K562 (cell line): Measurements from ENCODE around the gene HSD17B1. TPM values are rescaled to one million over a fixed set of nuclear protein-coding genes. Genes with fewer than 3 reads are reported as not detected.

Source experiments
- ATAC-seq: fragments of 200-7000 bp; cut with Tn5 transposase; 3 replicates; pipeline ENCODE4 v1.9.1; 2020; ENCODE audit warnings: moderate library complexity
- BruUV-seq: library from RNA; stranded (reverse); fragments of 400-500 nt; replicated peaks from 2 replicates; lab custom pipeline; 2021; lab: Mats Ljungman, UMichigan
- CTCF ChIA-PET: fragments of 300-600 bp; formaldehyde crosslinking; extraction: SDS; loops from one replicate; lab custom pipeline; 2021; ENCODE audit warnings: low intra/inter-chr PET ratio; lab: Yijun Ruan, JAX
- POLR2A ChIA-PET: fragments of 300-600, 350-650 bp; sonication (Branson Sonifier 250); formaldehyde crosslinking; extraction: SDS; loops from one replicate; lab custom pipeline; 2021; ENCODE audit warnings: antibody characterized with exemption, inconsistent platforms; lab: Yijun Ruan, JAX
- DNase-seq, 4 experiments: peaks; one replicate each; pipeline versions ENCODE4 v3.0.0 to v3.0.0-alpha.2; 2011 to 2018; ENCODE audit warnings: low spot score in 3 of 4, mixed read lengths in 3 of 4; ENCODE audit errors: extremely low read depth in 1 of 4
- FAIRE-seq: peaks from 2 replicates; lab custom pipeline; 2011; peaks lifted over from hg19 to GRCh38; lab: Jason Lieb, UNC
- H2AFZ ChIP-seq: 2 replicates; pipeline ENCODE4 v1.6.0; 2011; ENCODE audit warnings: low read depth, low read length, control low read depth, inconsistent platforms
- H3K27ac ChIP-seq: fragments of 200-600 bp; 3 replicates; pipeline ENCODE4 v1.8.0; 2011; ENCODE audit warnings: low read depth, mild to moderate bottlenecking, control low read depth, inconsistent platforms, low read length, moderate library complexity, mixed read lengths; ENCODE audit errors: extremely low read depth
- H3K27me3 ChIP-seq, 2 experiments: fragments of 300-600 bp in 1 of 2; 2 replicates in 1 of 2; 3 replicates in 1 of 2; pipeline versions ENCODE4 v1.6.0 to v1.8.0; 2011; ENCODE audit warnings: inconsistent platforms in 2 of 2, low read length in 2 of 2, mild to moderate bottlenecking in 1 of 2, mixed read lengths in 1 of 2, moderate library complexity in 1 of 2; ENCODE audit not compliant: control insufficient read depth in 2 of 2, insufficient read depth in 2 of 2
- H3K36me3 ChIP-seq: fragments of 300-600 bp; 3 replicates; pipeline ENCODE4 v1.8.0; 2011; ENCODE audit warnings: mild to moderate bottlenecking, low read length, inconsistent platforms; ENCODE audit not compliant: control insufficient read depth, insufficient read depth
- H3K4me1 ChIP-seq, 2 experiments: fragments of 200-600 bp in 1 of 2; replicated peaks in 1 of 2; 2 replicates in 1 of 2; 3 replicates in 1 of 2; pipeline versions ENCODE4 v1.5.1 to v1.8.0; 2011; ENCODE audit warnings: inconsistent platforms in 2 of 2, low read length in 2 of 2, mild to moderate bottlenecking in 1 of 2, mixed read lengths in 1 of 2, moderate library complexity in 1 of 2; ENCODE audit not compliant: control insufficient read depth in 2 of 2, insufficient read depth in 2 of 2
- H3K4me2 ChIP-seq: 2 replicates; pipeline ENCODE4 v1.6.1; 2011; ENCODE audit warnings: low read length, control low read depth, inconsistent platforms, mixed read lengths; ENCODE audit not compliant: insufficient read depth
- H3K4me3 ChIP-seq: fragments of 200-600 bp; sonication (generic), shearing (Covaris generic); 2 replicates; pipeline ENCODE4 v1.5.1; 2016; ENCODE audit warnings: control low read depth, inconsistent platforms
- H3K79me2 ChIP-seq: fragments of 200-600 bp; 3 replicates; pipeline ENCODE4 v1.8.0; 2011; ENCODE audit warnings: low read length, inconsistent platforms; ENCODE audit not compliant: control insufficient read depth, insufficient read depth
- H3K9ac ChIP-seq, 2 experiments: 2 replicates each; pipeline versions ENCODE4 v1.6.0 to v1.6.1; 2011; ENCODE audit warnings: low read depth in 2 of 2, low read length in 2 of 2, control low read depth in 1 of 2, inconsistent platforms in 1 of 2, mild to moderate bottlenecking in 1 of 2, mixed read lengths in 1 of 2; ENCODE audit not compliant: insufficient read depth in 1 of 2
- H3K9me1 ChIP-seq: one replicate; pipeline ENCODE4 v1.6.0; 2011; ENCODE audit warnings: inconsistent platforms, mild to moderate bottlenecking, low read length, moderate library complexity; ENCODE audit not compliant: control insufficient read depth, insufficient read depth
- H3K9me3 ChIP-seq: replicated peaks from 2 replicates; pipeline ENCODE4 v1.5.1; 2011; ENCODE audit warnings: low read depth, low read length, inconsistent platforms; ENCODE audit not compliant: control insufficient read depth, insufficient read depth
- H4K20me1 ChIP-seq: replicated peaks from 2 replicates; pipeline ENCODE4 v1.6.1; 2011; ENCODE audit warnings: low read length, inconsistent platforms, mixed read lengths; ENCODE audit not compliant: control insufficient read depth, insufficient read depth
- CXXC5 ChIP-seq: fragments of 250-450 bp; sonication (Bioruptor Pico); IDR thresholded peaks from 2 replicates; pipeline ENCODE4 v1.8.0; 2022; ENCODE audit warnings: inconsistent platforms, mild to moderate bottlenecking, moderate library complexity
- EP300 ChIP-seq: IDR thresholded peaks from 2 replicates; pipeline ENCODE4 v1.6.1; 2012; ENCODE audit warnings: low read length, improper control_type of control experiment
- MTA1 ChIP-seq: fragments of 450-650 bp; IDR thresholded peaks from 2 replicates; pipeline ENCODE4 v1.6.1; 2017; ENCODE audit warnings: borderline replicate concordance
- PBX2 ChIP-seq, 2 experiments: IDR thresholded peaks in 1 of 2; conservative IDR thresholded peaks in 1 of 2; 2 replicates each; pipeline ENCODE4 v1.6.1; 2016; ENCODE audit warnings: low read depth in 2 of 2, mild to moderate bottlenecking in 1 of 2, missing compliant biosample characterization in 1 of 2, missing genetic modification characterization in 1 of 2, moderate library complexity in 1 of 2
- PHTF2 ChIP-seq: fragments of 250-450 bp; sonication (Bioruptor Pico); IDR thresholded peaks from 2 replicates; pipeline ENCODE4 v1.5.0; 2021; ENCODE audit warnings: mild to moderate bottlenecking
- PKNOX1 ChIP-seq: fragments of 450-650 bp; IDR thresholded peaks from 2 replicates; pipeline ENCODE4 v1.6.1; 2016
- PML ChIP-seq: IDR thresholded peaks from 2 replicates; pipeline ENCODE4 v1.6.1; 2012; ENCODE audit warnings: low read length, inconsistent platforms
- SFPQ ChIP-seq: fragments of 200-400 bp; formaldehyde crosslinking; IDR thresholded peaks from 2 replicates; pipeline ENCODE4 v1.6.1; 2017; ENCODE audit warnings: mild to moderate bottlenecking, low read depth, low read length, moderate library complexity
- THRB ChIP-seq: fragments of 450-650 bp; formaldehyde crosslinking; conservative IDR thresholded peaks from 2 replicates; pipeline ENCODE4 v1.4.0; 2022; ENCODE audit warnings: mild to moderate bottlenecking, missing genetic modification characterization
- ZNF23 ChIP-seq: fragments of 250-450 bp; sonication (Bioruptor Pico); IDR thresholded peaks from 2 replicates; pipeline ENCODE4 v1.4.0; 2020; ENCODE audit warnings: mild to moderate bottlenecking
- ZNF76 ChIP-seq: fragments of 250-450 bp; sonication (Bioruptor Pico); IDR thresholded peaks from 2 replicates; pipeline ENCODE4 v1.4.0; 2020; ENCODE audit warnings: mild to moderate bottlenecking, moderate library complexity, borderline replicate concordance
- WGBS: fragments of 100-300 bp; shearing (Covaris generic); methylation state at CpG from one replicate; pipeline ENCODE4 v1.1.6; 2016; ENCODE audit warnings: low coverage, mixed read lengths; ENCODE audit not compliant: insufficient coverage; ENCODE audit errors: missing lambda C conversion rate; 5-methylcytosine and 5-hydroxymethylcytosine counted together
- in situ Hi-C: fragments of 300-500 bp; cut with MboI; formaldehyde crosslinking; loops from 4 replicates; pipeline ENCODE4 v1.15.0; 2018; ENCODE audit warnings: inconsistent platforms, mixed read lengths
- intact Hi-C: fragments of 100-400 bp; cut with micrococcal nuclease; formaldehyde crosslinking; loops from 2 replicates; pipeline ENCODE4 v1.14.2; 2022
- polyA plus RNA-seq, 8 experiments: library from polyadenylated mRNA; depleted of rRNA in 4 of 8; stranded (reverse) in 5 of 8; unstranded in 3 of 8; fragments of >200 nt; fragmentation: Nextera tagmentation in 2 of 8; fragmentation: Illumina TruSeq in 1 of 8; extraction: Ambion mirVana in 2 of 8; extraction: Trizol in 1 of 8; gene quantifications; 2 replicates each; pipeline versions ENCODE4 v1.2.1 to v1.2.3, GENCODE V29; 2011 to 2014; ENCODE audit warnings: inconsistent platforms in 1 of 8, missing spikeins in 1 of 8
- total RNA-seq, 7 experiments: library from RNA; depleted of rRNA in 6 of 7; stranded (reverse); fragments of >200 nt in 6 of 7; fragmentation: Illumina TruSeq in 2 of 7; extraction: Trizol in 2 of 7; gene quantifications; 2 replicates each; pipeline versions ENCODE4 v1.2.1 to v1.2.3, GENCODE V29; 2011 to 2021; ENCODE audit warnings: low replicate concordance in 1 of 7

The HSD17B1 gene
- total and polyA plus RNA-seq, 9 of the 15 experiments (the other 6 are each of a cell fraction or from before 2014, with no cell fraction given) = 0.55 to 21.1 (median 3.6) TPM

GRCh38 chr17:42578282-42578869, 25.7 kb downstream of the HSD17B1 start (continued):
- TF ChIP-seq SFPQ (no peak), ZNF23 (no peak), EP300 (peak; percentile 55), ZNF76 (no peak), MTA1 (peak; percentile 44)

GRCh38 chr17:42579794-42580551, 27.2 kb downstream of the HSD17B1 start:
- ATAC-seq = no peak
- TF ChIP-seq PHTF2 (CRISPR knock-in tag) (no peak), PML (no peak), THRB (CRISPR knock-in tag) (no peak), CXXC5 (CRISPR knock-in tag) (no peak), PBX2 (CRISPR knock-in tag; IDR thresholded peaks at IDR 0.05; ENCODE audit: low read depth) (no peak), PBX2 (tag; conservative IDR thresholded peaks at IDR 0.05; ENCODE audit: low read depth) (peak; percentile 72), PKNOX1 (peak; percentile 55)

More at GRCh38 chr17:42579794-42580551, 27.2 kb downstream of the HSD17B1 start:
- in situ Hi-C loops = loop anchor here (10.0 kb wide), 1 partner anchor 345 kb away; no protein-coding TSS in a partner anchor
- no peak for DNase-seq
- Histone ChIP-seq H3K27ac (no peak overlapping the region), H3K9me3 (no peaks in the 10 kb centered on the region), H3K4me2 (no peak overlapping the region), H3K79me2 (peaks cover 36% of the 10 kb centered on the region), H3K9me1 (no peaks in the 10 kb centered on the region), H3K9ac (no peak overlapping the region), H4K20me1 (no peaks in the 10 kb centered on the region), H3K36me3 (peaks cover 70% of the 10 kb centered on the region), H3K4me1 (peaks cover 20 to 24% of the 10 kb centered on the region in 2 experiments), H3K27me3 (no peaks in the 10 kb centered on the region), H3K4me3 (no peak overlapping the region), H2AFZ (no peak overlapping the region)
- WGBS = 48% methylated on average over 2 of the region's 2 CpGs
- ChIA-PET POLR2A (interaction anchor here (0.6 to 5.7 kb wide), 8 partner anchors 10 to 1570 kb away, joined by 3 to 58 read pairs (median 4); partner anchors contain the start of genes GHDC and MLX), CTCF (interaction anchor here (1.4 kb wide), 1 partner anchor 100 kb away, joined by 3 read pairs; no protein-coding TSS in a partner anchor)
- FAIRE-seq = no peak
- no TSS peak for BruUV-seq
- intact Hi-C loops = loop anchor here (5.0 kb wide), 1 partner anchor 182 kb away; the partner anchor contains the start of gene RAMP2
